Measurements from ENCODE around the gene MXRA7. TPM values are rescaled to one million over a fixed set of nuclear protein-coding genes. Genes with fewer than 3 reads are reported as not detected.
"Not testable (repeated sequence)": the region's sequence is repeated elsewhere in the genome, so short reads cannot be mapped to it uniquely, and the experiment has no call there.

Gene MXRA7
- total RNA-seq: 129 TPM

DNA sequence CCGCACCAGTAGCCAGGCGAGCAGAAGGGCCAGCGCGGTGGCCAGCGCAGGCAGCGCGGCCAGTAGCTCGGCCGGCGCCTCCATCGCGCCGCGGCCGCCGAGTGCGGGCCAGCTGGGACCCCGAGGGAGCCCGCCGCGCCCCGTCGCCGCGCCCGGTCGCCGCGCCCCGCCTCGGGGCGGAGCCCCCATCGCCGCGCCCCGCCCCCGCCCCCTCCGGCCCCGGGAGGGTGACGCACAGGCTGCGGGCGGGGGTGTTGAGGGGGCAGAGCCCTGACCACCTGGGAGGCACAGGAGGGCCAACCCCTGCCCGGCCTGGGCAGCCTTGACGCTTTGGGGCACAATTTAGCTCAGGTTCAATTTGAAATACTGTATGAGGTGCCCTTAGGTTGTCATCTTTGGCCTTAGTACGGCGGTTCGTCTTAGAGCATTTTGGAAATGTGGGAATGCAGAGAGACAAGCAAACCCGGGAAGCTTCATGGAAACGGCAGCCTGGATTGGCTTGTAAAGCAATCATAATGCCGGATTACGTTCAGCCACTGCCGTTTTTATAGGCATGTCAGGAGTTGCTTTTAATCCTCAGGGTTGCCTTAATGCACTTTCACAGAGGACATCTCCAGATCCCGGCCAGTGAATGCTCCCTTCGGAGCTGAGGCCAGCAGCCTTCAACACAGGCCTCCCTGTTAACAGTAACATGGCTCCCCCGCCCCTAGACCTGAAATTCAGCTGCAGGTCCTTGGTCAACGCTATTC lies at the start of gene MXRA7:
MXRA7 (minus strand) TSS at position 103 of the 749 bp plus-strand sequence; CDS start at position 84, 19 bp downstream.
- peak; percentile 74 for DNase-seq (ENCODE audit: low spot score)

GRCh38 chr17:76758570-76758969 lies 47.8 kb upstream of the MXRA7 start:
- DNase-seq (ENCODE audit: low spot score): no peak

DNA sequence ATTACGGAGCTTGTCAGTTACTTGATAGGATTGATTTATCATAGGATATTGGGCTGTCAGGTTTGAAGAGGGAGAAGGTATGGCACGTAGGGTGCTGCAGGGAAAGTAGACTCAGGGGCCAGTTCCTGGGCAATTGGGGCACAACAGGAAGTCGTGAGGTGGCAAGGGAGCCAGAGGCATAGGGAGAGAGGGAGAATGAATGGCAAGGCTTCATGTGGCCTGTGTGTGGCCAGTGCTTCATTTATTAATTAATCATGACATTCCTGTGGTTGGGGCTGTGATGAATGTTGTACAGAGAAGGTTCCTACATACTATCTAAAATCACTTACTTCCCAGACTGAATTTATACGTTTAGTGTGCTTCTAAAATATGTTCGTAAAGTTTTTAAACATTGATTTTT lies 46.5 kb upstream of the MXRA7 start:
- no peak for DNase-seq (ENCODE audit: low spot score)

DNA sequence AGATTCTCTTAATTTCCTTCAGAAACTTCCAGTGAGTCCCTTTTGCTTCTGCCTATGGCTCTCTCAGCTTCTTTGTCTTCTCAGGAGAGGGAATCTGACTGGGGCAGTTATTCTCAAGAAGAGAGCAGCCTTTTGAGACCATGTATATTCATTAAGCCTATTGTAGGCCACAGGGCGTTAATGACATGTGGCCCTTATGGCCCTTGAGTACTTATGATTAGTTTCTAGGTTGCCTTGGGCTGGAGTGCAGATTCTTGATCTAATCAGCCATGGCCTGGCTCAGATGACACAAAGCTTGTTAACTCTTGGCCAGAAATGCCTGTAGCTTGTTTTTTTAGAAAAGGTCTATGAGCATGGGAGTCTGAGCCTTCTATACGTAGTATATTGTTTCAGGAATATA lies 44.5 kb upstream of the MXRA7 start:
- no peak for DNase-seq (ENCODE audit: low spot score)

- DNase-seq (ENCODE audit: low spot score): no peak
Measured at GRCh38 chr17:76753061-76753961, 42.5 kb upstream of the MXRA7 start.

GRCh38 chr17:76752006-76752405 lies 41.2 kb upstream of the MXRA7 start:
- DNase-seq (ENCODE audit: low spot score): no peak

GRCh38 chr17:76751416-76751993 lies 40.7 kb upstream of the MXRA7 start:
- DNase-seq (ENCODE audit: low spot score): no peak

GRCh38 chr17:76748657-76749056 lies 37.9 kb upstream of the MXRA7 start:
- no peak for DNase-seq (ENCODE audit: low spot score)

GRCh38 chr17:76747716-76748363 lies 37.1 kb upstream of the MXRA7 start:
- no peak for DNase-seq (ENCODE audit: low spot score)

- not testable (repeated sequence) for DNase-seq (ENCODE audit: low spot score)
Measured at GRCh38 chr17:76745785-76746184, 35.0 kb upstream of the MXRA7 start.

DNA sequence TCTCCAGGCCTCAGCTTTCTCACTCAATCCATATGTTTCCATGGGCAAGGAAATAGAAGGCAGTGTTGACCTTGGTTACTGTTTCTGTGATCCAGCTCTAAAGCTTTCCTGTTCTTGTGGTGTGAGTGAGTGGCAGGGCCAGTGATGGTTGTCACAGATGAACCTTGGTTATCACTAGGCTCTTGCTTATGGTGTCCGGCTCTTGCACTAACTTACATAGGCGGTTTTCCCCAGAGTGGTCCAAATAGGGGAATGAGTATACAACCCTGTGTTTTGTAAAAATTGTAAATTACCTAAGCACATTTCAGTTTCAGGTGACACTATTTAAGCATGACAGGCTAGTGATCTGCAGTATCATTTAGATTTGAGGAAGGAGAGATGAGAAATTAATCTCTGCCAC lies 34.0 kb upstream of the MXRA7 start:
- no peak for DNase-seq (ENCODE audit: low spot score)

DNA sequence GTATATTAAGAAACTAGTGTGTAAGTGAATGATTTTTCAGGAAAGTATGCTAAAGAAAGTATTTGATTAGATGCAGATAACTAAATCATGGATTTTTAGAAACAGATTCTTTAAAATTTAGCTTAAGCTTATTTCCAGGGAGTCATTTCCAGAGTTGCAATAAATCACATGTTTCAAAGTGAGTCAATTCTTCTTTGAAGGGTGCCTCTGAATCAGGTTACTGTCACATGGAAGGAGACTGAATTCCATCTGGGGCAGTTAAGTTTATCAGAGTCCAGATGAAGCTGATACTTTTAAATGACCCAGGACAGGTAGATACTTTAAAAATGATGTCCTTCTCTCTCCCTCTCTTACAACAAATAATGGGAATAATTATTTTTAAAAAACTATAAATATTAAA lies 32.2 kb upstream of the MXRA7 start:
- no peak for DNase-seq (ENCODE audit: low spot score)

GRCh38 chr17:76740329-76741118 lies 29.8 kb upstream of the MXRA7 start:
- DNase-seq (ENCODE audit: low spot score): no peak

DNA sequence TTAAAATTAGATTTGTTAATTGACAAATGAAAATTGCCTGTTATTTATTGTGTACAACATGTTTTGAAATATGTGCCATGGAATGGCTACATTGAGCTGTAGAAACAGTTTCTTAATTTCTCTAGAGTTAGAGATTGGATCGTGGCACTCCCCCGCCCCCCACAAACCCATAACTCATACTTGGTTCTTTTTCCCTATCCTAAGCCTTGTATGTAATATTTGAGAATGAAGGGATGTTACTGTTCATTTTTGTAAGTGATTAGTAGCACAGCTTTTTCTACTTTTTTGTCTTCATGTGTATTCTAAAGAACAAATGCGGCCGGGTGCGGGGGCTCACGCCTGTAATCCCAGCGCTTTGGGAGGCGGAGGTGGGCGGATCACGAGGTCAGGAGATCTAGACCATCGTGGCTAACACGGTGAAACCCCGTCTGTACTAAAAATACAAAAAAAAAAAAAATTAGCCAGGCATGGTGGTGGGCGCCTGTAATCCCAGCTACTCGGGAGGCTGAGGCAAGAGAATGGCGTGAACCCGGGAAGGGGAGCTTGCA lies 28.9 kb upstream of the MXRA7 start:
- not testable (repeated sequence) for DNase-seq (ENCODE audit: low spot score)

GRCh38 chr17:76738468-76738850 lies 27.7 kb upstream of the MXRA7 start:
- no peak for DNase-seq (ENCODE audit: low spot score)

DNA sequence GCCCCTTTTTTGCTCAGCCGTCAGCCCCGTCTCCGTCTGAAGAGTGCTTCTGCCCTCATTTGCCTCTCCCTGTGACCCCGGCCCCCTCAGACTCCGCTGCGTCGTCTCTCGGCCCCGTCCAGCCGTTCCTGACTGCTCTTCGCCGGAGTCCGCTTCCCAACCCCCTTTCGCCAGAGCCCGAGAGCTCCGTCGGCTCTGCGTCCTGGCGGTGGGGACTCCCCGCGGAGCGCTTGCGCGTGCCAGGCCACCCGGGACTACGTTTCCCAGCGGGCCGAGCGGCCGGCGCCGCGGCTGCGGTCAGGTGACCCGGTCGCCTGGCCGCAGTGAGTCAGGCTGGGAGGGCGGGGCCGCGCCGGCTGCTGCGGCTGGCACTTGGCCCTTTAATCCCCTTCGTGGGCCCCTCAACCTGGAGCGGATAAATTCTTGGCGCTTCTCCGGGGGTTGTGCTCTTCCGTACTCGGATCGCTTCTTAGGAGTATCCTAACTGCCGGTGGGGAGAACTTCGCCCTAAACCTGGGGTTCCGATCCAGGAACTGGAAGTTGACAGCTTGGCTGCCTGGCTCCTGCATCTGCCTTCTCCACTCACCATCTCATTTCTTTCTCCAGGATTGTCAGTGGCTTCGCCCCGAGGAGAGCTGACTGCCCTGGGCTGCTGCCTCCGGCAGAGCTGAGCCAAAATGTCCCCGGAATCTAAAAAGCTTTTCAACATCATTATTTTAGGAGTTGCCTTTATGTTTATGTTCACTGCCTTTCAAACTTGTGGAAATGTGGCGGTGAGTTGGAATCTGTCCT lies 27.1 kb upstream of the MXRA7 start, which contains the start of gene MFSD11:
MFSD11 (plus strand) TSS at position 444 of the 792 bp plus-strand sequence; CDS start at position 678, 234 bp downstream.
- DNase-seq (ENCODE audit: low spot score): peak; percentile 92

GRCh38 chr17:76737082-76737675 lies 26.4 kb upstream of the MXRA7 start, which contains the start of gene SRSF2:
TSS of gene SRSF2 (minus strand) at chr17:76737331. CDS start at chr17:76737160, 171 bp downstream.
- peak; percentile 99 for DNase-seq (ENCODE audit: low spot score)

- peak; percentile 86 for DNase-seq (ENCODE audit: low spot score)
Measured at GRCh38 chr17:76736349-76737081, 25.8 kb upstream of the MXRA7 start.

Data from ureter (tissue), 1 donor.